GM12878 (cell line): ENCODE results near the gene SIX3.

Experiments used
- CTCF ChIP-seq, 3 experiments: IDR thresholded peaks in 2 of 3; conservative IDR thresholded peaks in 1 of 3; 2 replicates each; pipeline ENCODE4 v1.5.1; 2011; ENCODE audit warnings: low read depth in 3 of 3, low read length in 3 of 3, mild to moderate bottlenecking in 3 of 3, control low read depth in 2 of 3, moderate library complexity in 2 of 3, inconsistent platforms in 1 of 3, mixed read lengths in 1 of 3; ENCODE audit not compliant: control insufficient read depth in 2 of 3, insufficient read depth in 1 of 3; ENCODE audit errors: extremely low read depth in 1 of 3
- EZH2 ChIP-seq: IDR thresholded peaks from 2 replicates; pipeline ENCODE4 v1.6.1; 2012; ENCODE audit warnings: low read depth, mild to moderate bottlenecking, control low read depth, inconsistent platforms, low read length, borderline replicate concordance; ENCODE audit not compliant: control insufficient read depth
- GATAD2B ChIP-seq: fragments of 450-650 bp; conservative IDR thresholded peaks from 2 replicates; pipeline ENCODE4 v1.6.1; 2017; ENCODE audit warnings: low read depth, mild to moderate bottlenecking, moderate library complexity
- PAX5 ChIP-seq: IDR thresholded peaks from 2 replicates; pipeline ENCODE4 v1.6.1; 2011; ENCODE audit warnings: low read depth, low read length, borderline replicate concordance
- POLR2A ChIP-seq: IDR thresholded peaks from 2 replicates; pipeline ENCODE4 v1.6.1; 2011; ENCODE audit warnings: low read depth, mild to moderate bottlenecking, low read length
- RAD21 ChIP-seq: IDR thresholded peaks from 2 replicates; pipeline ENCODE4 v1.6.1; 2011; ENCODE audit warnings: mild to moderate bottlenecking, low read depth, low read length, moderate library complexity; ENCODE audit not compliant: insufficient read depth
- SRF ChIP-seq, 2 experiments: IDR thresholded peaks; 2 replicates each; pipeline ENCODE4 v1.6.1; 2011; ENCODE audit warnings: low read depth in 2 of 2, low read length in 2 of 2, mild to moderate bottlenecking in 1 of 2, moderate library complexity in 1 of 2
- ZNF384 ChIP-seq: IDR thresholded peaks from 2 replicates; pipeline ENCODE4 v1.6.1; 2012; ENCODE audit warnings: low read depth, mild to moderate bottlenecking, low read length, improper control_type of control experiment, borderline replicate concordance

GRCh38 chr2:44930274-44931197 lies 11.0 kb upstream of the SIX3 start:
- TF ChIP-seq POLR2A: no peak
- TF ChIP-seq EZH2: no peak
- TF ChIP-seq RAD21: no peak
- no peak for TF ChIP-seq CTCF (IDR thresholded peaks at IDR 0.05 in 2 of 3, conservative IDR thresholded peaks at IDR 0.05 in 1 of 3; ENCODE audit: control insufficient read depth in 2 of 3, extremely low read depth in 1 of 3, insufficient read depth in 1 of 3, low read depth in 3 of 3, low read length in 3 of 3)
- no peak for TF ChIP-seq PAX5
- no peak for TF ChIP-seq ZNF384
- no peak for TF ChIP-seq GATAD2B
- no peak for TF ChIP-seq SRF (IDR thresholded peaks at IDR 0.05; ENCODE audit: low read depth in 2 of 2, low read length in 2 of 2)
